Vagina (tissue), 2 donors: ENCODE measurements around the gene PDE7B.

Experiments used
- CTCF ChIP-seq, 3 experiments: fragments of 450-650 bp in 2 of 3; fragments of 200-600 bp in 1 of 3; sonication (generic) in 1 of 3; IDR thresholded peaks; one replicate each; pipeline ENCODE4 v1.5.1; 2017 to 2019; ENCODE audit warnings: antibody characterized with exemption in 3 of 3, mild to moderate bottlenecking in 2 of 3, moderate library complexity in 2 of 3
- POLR2A ChIP-seq, 2 donors: fragments of 450-650 bp; IDR thresholded peaks; one replicate each; pipeline ENCODE4 v1.6.1; 2017; ENCODE audit warnings: antibody characterized with exemption in 2 of 2, mild to moderate bottlenecking in 2 of 2, moderate library complexity in 2 of 2

DNA sequence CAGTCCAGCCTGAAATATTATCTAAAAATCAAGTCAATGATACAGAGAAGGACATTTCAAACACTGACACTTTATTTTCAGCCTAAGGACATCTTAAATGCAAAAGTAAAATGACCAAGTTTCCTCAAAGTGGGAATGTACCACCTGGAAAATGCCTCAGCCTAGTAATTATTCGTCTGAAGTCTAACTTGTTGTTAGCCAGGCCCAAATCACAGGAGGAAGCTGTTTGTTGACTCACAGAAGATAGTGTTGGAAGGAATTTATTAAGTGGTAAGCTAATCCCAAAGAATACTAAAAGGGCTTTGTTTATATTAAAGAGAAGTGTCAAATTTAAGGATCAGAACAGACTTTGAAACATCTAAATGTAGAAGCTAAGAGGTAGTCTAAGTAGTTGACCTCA lies 2.5 kb downstream of the PDE7B start:
- TF ChIP-seq CTCF (IDR thresholded peaks at IDR 0.05) (no peak), POLR2A (IDR thresholded peaks at IDR 0.05) (no peak)
